IMR-90 (cell line): ENCODE results near the gene FTO. TPM values are rescaled to one million over a fixed set of nuclear protein-coding genes. Genes with fewer than 3 reads are reported as not detected.

Experiments
- ATAC-seq: fragments of 200-7000 bp; cut with Tn5 transposase; 2 replicates; pipeline ENCODE4 v1.9.1; 2020; ENCODE audit warnings: low read depth, mild to moderate bottlenecking, moderate library complexity
- BruUV-seq: library from RNA; stranded (reverse); fragments of 400-500 nt; replicated peaks from 2 replicates; lab custom pipeline; 2021; lab: Mats Ljungman, UMichigan
- CTCF ChIA-PET: fragments of 300-600 bp; formaldehyde crosslinking; extraction: SDS; loops from one replicate; lab custom pipeline; 2021; ENCODE audit warnings: antibody characterized with exemption; lab: Yijun Ruan, JAX
- POLR2A ChIA-PET: fragments of 300-600 bp; sonication (Branson Sonifier 250); formaldehyde crosslinking; loops from one replicate; lab custom pipeline; 2022; ENCODE audit warnings: antibody characterized with exemption; ENCODE audit not compliant: unreplicated experiment; lab: Charles Lee
- DNase-seq: peaks from one replicate; pipeline ENCODE4 v3.0.0; 2013
- H2AFZ ChIP-seq: replicated peaks from 2 replicates; pipeline ENCODE3; 2013; ENCODE audit warnings: low read length, mild to moderate bottlenecking; ENCODE audit not compliant: poor library complexity
- H2AK5ac ChIP-seq: 2 replicates; pipeline ENCODE4 v1.6.1; 2013; ENCODE audit warnings: low read depth, low read length, inconsistent platforms
- H2AK9ac ChIP-seq: replicated peaks from 2 replicates; pipeline ENCODE3; 2013; ENCODE audit warnings: mild to moderate bottlenecking, low read depth, low read length, moderate library complexity; ENCODE audit not compliant: poor library complexity
- H2BK120ac ChIP-seq: 2 replicates; pipeline ENCODE4 v1.6.1; 2013; ENCODE audit warnings: low read depth, low read length, inconsistent platforms
- H2BK15ac ChIP-seq: 3 replicates; pipeline ENCODE4 v1.6.1; 2013; ENCODE audit warnings: low read depth, low read length, inconsistent platforms
- H2BK20ac ChIP-seq: 2 replicates; pipeline ENCODE4 v1.6.1; 2013; ENCODE audit warnings: low read depth, mild to moderate bottlenecking, inconsistent platforms, low read length, moderate library complexity
- H2BK5ac ChIP-seq: 2 replicates; pipeline ENCODE4 v1.6.1; 2013; ENCODE audit warnings: mild to moderate bottlenecking, low read depth, low read length, inconsistent platforms; ENCODE audit not compliant: poor library complexity, severe bottlenecking
- H3K14ac ChIP-seq: replicated peaks from 2 replicates; pipeline ENCODE4 v1.6.1; 2013; ENCODE audit warnings: low read depth, low read length, inconsistent platforms
- H3K18ac ChIP-seq: 2 replicates; pipeline ENCODE4 v1.6.1; 2013; ENCODE audit warnings: low read depth, low read length, control low read depth
- H3K23ac ChIP-seq: 2 replicates; pipeline ENCODE4 v1.6.1; 2013; ENCODE audit warnings: low read depth, low read length, inconsistent platforms
- H3K27ac ChIP-seq: 2 replicates; pipeline ENCODE4 v1.5.1; 2013; ENCODE audit warnings: mild to moderate bottlenecking, control low read depth, low read length; ENCODE audit not compliant: insufficient read depth
- H3K27me3 ChIP-seq: 2 replicates; pipeline ENCODE4 v1.6.1; 2013; ENCODE audit warnings: low read length; ENCODE audit not compliant: control insufficient read depth, insufficient read depth
- H3K36me3 ChIP-seq: 2 replicates; pipeline ENCODE4 v1.6.1; 2013; ENCODE audit warnings: low read length, mixed read lengths; ENCODE audit not compliant: control insufficient read depth, insufficient read depth
- H3K4ac ChIP-seq: 2 replicates; pipeline ENCODE4 v1.6.1; 2013; ENCODE audit warnings: low read depth, low read length, inconsistent platforms
- H3K4me1 ChIP-seq: 2 replicates; pipeline ENCODE4 v1.6.1; 2013; ENCODE audit warnings: low read length, mixed read lengths; ENCODE audit not compliant: control insufficient read depth, insufficient read depth
- H3K4me2 ChIP-seq: 2 replicates; pipeline ENCODE4 v1.6.1; 2013; ENCODE audit warnings: low read depth, mild to moderate bottlenecking, control low read depth, low read length, moderate library complexity
- H3K4me3 ChIP-seq: 2 replicates; pipeline ENCODE4 v1.5.1; 2013; ENCODE audit warnings: low read depth, mild to moderate bottlenecking, control low read depth, low read length, moderate library complexity; ENCODE audit not compliant: insufficient read depth
- H3K56ac ChIP-seq: 2 replicates; pipeline ENCODE4 v1.6.1; 2013; ENCODE audit warnings: low read length, inconsistent platforms; ENCODE audit not compliant: insufficient read depth; ENCODE audit errors: extremely low read depth
- H3K79me1 ChIP-seq, 2 experiments: 2 replicates each; pipeline ENCODE4 v1.6.1; 2013; ENCODE audit warnings: low read length in 2 of 2, inconsistent platforms in 1 of 2, low read depth in 1 of 2
- H3K9ac ChIP-seq: 2 replicates; pipeline ENCODE4 v1.6.1; 2013; ENCODE audit warnings: low read depth, low read length, control low read depth
- H3K9me1 ChIP-seq: 2 replicates; pipeline ENCODE4 v1.6.1; 2013; ENCODE audit warnings: low read length, inconsistent platforms; ENCODE audit not compliant: insufficient read depth
- H3K9me3 ChIP-seq: 2 replicates; pipeline ENCODE4 v1.6.1; 2013; ENCODE audit warnings: low read length; ENCODE audit not compliant: control insufficient read depth, insufficient read depth
- H4K20me1 ChIP-seq: 2 replicates; pipeline ENCODE4 v1.6.1; 2013; ENCODE audit warnings: low read length, inconsistent platforms; ENCODE audit not compliant: insufficient read depth
- H4K5ac ChIP-seq: 2 replicates; pipeline ENCODE4 v1.6.1; 2013; ENCODE audit warnings: mild to moderate bottlenecking, low read depth, low read length, control low read depth
- H4K8ac ChIP-seq, 2 experiments: 2 replicates each; pipeline ENCODE4 v1.6.1; 2013; ENCODE audit warnings: low read depth in 2 of 2, low read length in 2 of 2, control low read depth in 1 of 2, inconsistent platforms in 1 of 2
- H4K91ac ChIP-seq: 2 replicates; pipeline ENCODE4 v1.6.1; 2013; ENCODE audit warnings: low read depth, low read length, inconsistent platforms; ENCODE audit not compliant: insufficient read depth
- BHLHE40 ChIP-seq: fragments of 150-350 bp; IDR thresholded peaks from 2 replicates; pipeline ENCODE4 v1.6.1; 2016; ENCODE audit warnings: mild to moderate bottlenecking, low read depth, low read length
- CEBPB ChIP-seq: IDR thresholded peaks from 2 replicates; pipeline ENCODE4 v1.6.1; 2012; ENCODE audit warnings: low read depth, low read length, improper control_type of control experiment
- CTCF ChIP-seq: conservative IDR thresholded peaks from 2 replicates; pipeline ENCODE4 v1.5.1; 2012; ENCODE audit warnings: mild to moderate bottlenecking, low read depth, low read length, improper control_type of control experiment
- ELK1 ChIP-seq: fragments of 150-350 bp; IDR thresholded peaks from 2 replicates; pipeline ENCODE4 v1.6.1; 2016; ENCODE audit warnings: low read depth, mild to moderate bottlenecking, low read length, moderate library complexity, borderline replicate concordance
- FOS ChIP-seq: fragments of 150-350 bp; IDR thresholded peaks from 2 replicates; pipeline ENCODE4 v1.6.1; 2016; ENCODE audit warnings: low read depth, low read length
- MAFK ChIP-seq: IDR thresholded peaks from 2 replicates; pipeline ENCODE4 v1.6.1; 2012; ENCODE audit warnings: low read depth, low read length, improper control_type of control experiment
- MAZ ChIP-seq: IDR thresholded peaks from 2 replicates; pipeline ENCODE4 v1.6.1; 2012; ENCODE audit warnings: low read depth, mild to moderate bottlenecking, low read length, improper control_type of control experiment, moderate library complexity, borderline replicate concordance
- MXI1 ChIP-seq: IDR thresholded peaks from 2 replicates; pipeline ENCODE4 v1.6.1; 2012; ENCODE audit warnings: low read depth, mild to moderate bottlenecking, low read length, moderate library complexity, borderline replicate concordance
- NFE2L2 ChIP-seq: fragments of 150-350 bp; IDR thresholded peaks from 2 replicates; pipeline ENCODE4 v1.6.1; 2016; ENCODE audit warnings: low read depth, mild to moderate bottlenecking, low read length
- POLR2A ChIP-seq: IDR thresholded peaks from 2 replicates; pipeline ENCODE4 v1.6.1; 2012; ENCODE audit warnings: mild to moderate bottlenecking, low read depth, low read length
- RAD21 ChIP-seq: IDR thresholded peaks from 2 replicates; pipeline ENCODE4 v1.6.1; 2012; ENCODE audit warnings: low read length, improper control_type of control experiment
- RCOR1 ChIP-seq: IDR thresholded peaks from 2 replicates; pipeline ENCODE4 v1.6.1; 2012; ENCODE audit warnings: mild to moderate bottlenecking, low read length, improper control_type of control experiment; ENCODE audit not compliant: insufficient replicate concordance
- SMC3 ChIP-seq: fragments of 150-350 bp; IDR thresholded peaks from 2 replicates; pipeline ENCODE4 v1.6.1; 2016; ENCODE audit warnings: low read depth, mild to moderate bottlenecking, antibody characterized with exemption, low read length, moderate library complexity
- USF2 ChIP-seq: fragments of 150-350 bp; IDR thresholded peaks from 2 replicates; pipeline ENCODE4 v1.6.1; 2017; ENCODE audit warnings: mild to moderate bottlenecking, antibody characterized with exemption, low read length, low read depth
- whole genome bisulfite sequencing, 2 experiments: methylation state at CpG; one replicate each; pipeline versions ENCODE4 v1.1.5 to v1.1.7; 2013; ENCODE audit warnings: missing lambda C conversion rate in 2 of 2; ENCODE audit not compliant: insufficient read length in 1 of 2; ENCODE audit errors: extremely low coverage in 2 of 2; 5-methylcytosine and 5-hydroxymethylcytosine counted together
- dilution Hi-C: fragments of 300-500 bp; cut with HindIII; formaldehyde crosslinking; loops from one replicate; pipeline ENCODE4 v1.14.3; 2018; ENCODE audit warnings: low sequenced_read_pairs; ENCODE audit not compliant: unreplicated experiment
- in situ Hi-C: fragments of 300-500 bp; cut with MboI; formaldehyde crosslinking; loops from 3 replicates; pipeline ENCODE4 v1.14.3; 2019; ENCODE audit warnings: low sequenced_read_pairs, inconsistent platforms, mixed read lengths
- intact Hi-C: fragments of 100-400 bp; cut with micrococcal nuclease; formaldehyde crosslinking; loops from 2 replicates; pipeline ENCODE4 v1.10.0; 2022
- polyA plus RNA-seq, 3 experiments: library from polyadenylated mRNA; depleted of rRNA; stranded (reverse); fragments of >200 nt; gene quantifications; 2 replicates each; pipeline ENCODE4 v1.2.3, GENCODE V29; 2012; ENCODE audit warnings: low replicate concordance in 1 of 3
- total RNA-seq: library from RNA; depleted of rRNA; stranded (reverse); fragments of >200 nt; gene quantifications from 2 replicates; pipeline ENCODE4 v1.2.3, GENCODE V29; 2012

Gene FTO
- total and polyA plus RNA-seq, 2 of the 4 experiments (the other 2 are of a cell fraction) = 70.3 to 132 TPM

- peak overlapping the region; percentile 25 for H2BK5ac ChIP-seq
- no CpG with 5 or more reads among the region's 7 CpGs for WGBS, 2 experiments
- ChIA-PET POLR2A (no interaction called here), CTCF (no interaction called here)
- in situ Hi-C loops = no loop called here
- dilution Hi-C loops = no loop called here
- H3K27ac ChIP-seq = peak overlapping the region; percentile 57; the same call in 1 of the 2 replicates
- peak overlapping the region; percentile 36 for H3K4ac ChIP-seq
- peaks cover 8% of the 10 kb centered on the region; the same call in 1 of the 2 replicates for H3K9me1 ChIP-seq
- no peaks in the 10 kb centered on the region for H3K9me3 ChIP-seq
- no peak overlapping the region for H2AFZ ChIP-seq
- ATAC-seq (peak; percentile 94), DNase-seq (peak; percentile 98)
- H3K18ac ChIP-seq = no peak overlapping the region; the same call in 1 of the 2 replicates
- H3K14ac ChIP-seq = 0 out of 2 replicates have a peak overlapping the region, but pooled peaks have one; percentile 29
- H3K23ac ChIP-seq = no peak overlapping the region
- 0 out of 4 replicates have a peak overlapping the region, but pooled peaks of 1 of the 2 experiments have one; percentile 26 for H4K8ac ChIP-seq
- H2BK20ac ChIP-seq = no peak overlapping the region; the same call in 1 of the 2 replicates
- no peak overlapping the region for H4K91ac ChIP-seq
- H2AK5ac ChIP-seq = 0 out of 2 replicates have a peak overlapping the region, but pooled peaks have one; percentile 26
- no peak overlapping the region for H3K9ac ChIP-seq
- no peaks in the 10 kb centered on the region for H3K27me3 ChIP-seq
- H2BK120ac ChIP-seq = peak overlapping the region; percentile 32; the same call in 1 of the 2 replicates
- H4K20me1 ChIP-seq = no peaks in the 10 kb centered on the region
- H3K4me3 ChIP-seq = no peak overlapping the region
- intact Hi-C loops = loop anchor here (10.0 kb wide), 2 partner anchors 186 to 306 kb away; no protein-coding TSS in a partner anchor
- no TSS peak for BruUV-seq
- H3K36me3 ChIP-seq = no peaks in the 10 kb centered on the region
- no peak overlapping the region for H2AK9ac ChIP-seq
- peak overlapping the region; percentile 37; the same call in 1 of the 3 replicates for H2BK15ac ChIP-seq
- H3K4me2 ChIP-seq = peak overlapping the region; percentile 68; the same call in 1 of the 2 replicates
- H3K56ac ChIP-seq = no peak overlapping the region
- 0 out of 4 replicates have a peak, but pooled peaks cover 0 to 4% of the 10 kb centered on the region in 2 experiments for H3K79me1 ChIP-seq
- H4K5ac ChIP-seq = no peak overlapping the region
- peaks cover 7% of the 10 kb centered on the region; the same call in 1 of the 2 replicates for H3K4me1 ChIP-seq
- TF ChIP-seq SMC3 (0 out of 2 replicates have a peak, but pooled peaks have one; percentile 3), MAFK (0 out of 2 replicates have a peak, but pooled peaks have one; percentile 0), FOS (peak; percentile 79), RCOR1 (no peak), MXI1 (0 out of 2 replicates have a peak, but pooled peaks have one; percentile 16), BHLHE40 (peak; percentile 97), USF2 (peak; percentile 16; the same call in 1 of the 2 replicates), RAD21 (no peak), MAZ (no peak), ELK1 (no peak), CEBPB (peak; percentile 97), CTCF (no peak), POLR2A (no peak), NFE2L2 (peak; percentile 22; the same call in 1 of the 2 replicates)
Observed at GRCh38 chr16:54080524-54081008, 376.6 kb downstream of the FTO start.
